Loucy (cell line): ENCODE data around the gene HERC5.

Source experiments
- H2AFZ ChIP-seq: fragments of 200-600 bp; sonication (generic); 2 replicates; pipeline ENCODE4 v1.6.0; 2016; ENCODE audit warnings: antibody characterized with exemption, mild to moderate bottlenecking, low read length, moderate library complexity
- H3F3A ChIP-seq: fragments of 200-600 bp; 2 replicates; pipeline ENCODE4 v1.6.0; 2016; ENCODE audit warnings: antibody characterized with exemption, low read depth, mild to moderate bottlenecking
- H3K27me3 ChIP-seq: fragments of 200-600 bp; sonication (generic); 2 replicates; pipeline ENCODE4 v1.6.1; 2014; ENCODE audit warnings: low read length, mild to moderate bottlenecking; ENCODE audit not compliant: insufficient read depth, poor library complexity, severe bottlenecking
- H3K36me3 ChIP-seq: fragments of 200-600 bp; sonication (generic); 2 replicates; pipeline ENCODE4 v1.6.1; 2016; ENCODE audit warnings: low read length; ENCODE audit not compliant: insufficient read depth
- H3K4me1 ChIP-seq: fragments of 200-600 bp; sonication (generic); 2 replicates; pipeline ENCODE4 v1.5.1; 2014; ENCODE audit warnings: low read length, mild to moderate bottlenecking; ENCODE audit not compliant: insufficient read depth, poor library complexity, severe bottlenecking
- H3K4me2 ChIP-seq: fragments of 200-600 bp; sonication (generic); 2 replicates; pipeline ENCODE4 v1.6.0; 2014; ENCODE audit warnings: antibody characterized with exemption, low read length, low read depth, mild to moderate bottlenecking; ENCODE audit not compliant: poor library complexity, severe bottlenecking
- H3K4me3 ChIP-seq: fragments of 200-600 bp; sonication (generic); 2 replicates; pipeline ENCODE4 v1.5.1; 2014; ENCODE audit warnings: low read length, mild to moderate bottlenecking, mixed read lengths; ENCODE audit not compliant: poor library complexity, severe bottlenecking
- H3K79me2 ChIP-seq: fragments of 200-600 bp; sonication (generic); 2 replicates; pipeline ENCODE4 v1.6.1; 2014; ENCODE audit warnings: low read length; ENCODE audit not compliant: insufficient read depth
- H3K9ac ChIP-seq: fragments of 200-600 bp; sonication (generic); 2 replicates; pipeline ENCODE4 v1.6.0; 2014; ENCODE audit warnings: mild to moderate bottlenecking, low read depth, low read length, moderate library complexity; ENCODE audit not compliant: poor library complexity, severe bottlenecking
- H3K9me2 ChIP-seq: fragments of 200-600 bp; sonication (generic); replicated peaks from 2 replicates; pipeline ENCODE4 v1.6.1; 2016; ENCODE audit warnings: low read depth, low read length, mixed read lengths
- H3K9me3 ChIP-seq: fragments of 200-600 bp; sonication (generic); 2 replicates; pipeline ENCODE4 v1.6.1; 2014; ENCODE audit warnings: mild to moderate bottlenecking, antibody characterized with exemption, low read length, low read depth; ENCODE audit not compliant: insufficient read depth
- H4K20me1 ChIP-seq: fragments of 200-600 bp; sonication (generic); 2 replicates; pipeline ENCODE4 v1.6.0; 2014; ENCODE audit warnings: antibody characterized with exemption, low read length, mild to moderate bottlenecking; ENCODE audit not compliant: insufficient read depth, poor library complexity, severe bottlenecking
- CTCF ChIP-seq: fragments of 200-600 bp; sonication (generic); conservative IDR thresholded peaks from 2 replicates; pipeline ENCODE4 v1.5.1; 2014; ENCODE audit warnings: mild to moderate bottlenecking, antibody characterized with exemption, low read length
- EZH2phosphoT487 ChIP-seq: fragments of 200-600 bp; IDR thresholded peaks from 2 replicates; pipeline ENCODE4 v1.6.1; 2018; ENCODE audit warnings: antibody characterized with exemption, mild to moderate bottlenecking, moderate library complexity, borderline replicate concordance

Gene HERC5

GRCh38 chr4:88411491-88412096 is 45.3 kb upstream of the HERC5 start:
- no peaks in the 10 kb centered on the region for H3K9me3 ChIP-seq
- H3K4me3 ChIP-seq, result no peak overlapping the region
- H3K9me2 ChIP-seq, result no peaks in the 10 kb centered on the region
- no peaks in the 10 kb centered on the region for H3K79me2 ChIP-seq
- H3K27me3 ChIP-seq, result no peaks in the 10 kb centered on the region
- no peak overlapping the region for H3K9ac ChIP-seq
- H3F3A ChIP-seq, result no peaks in the 10 kb centered on the region
- H3K4me2 ChIP-seq, result no peak overlapping the region
- H3K36me3 ChIP-seq, result peaks cover 3% of the 10 kb centered on the region; the same call in 1 of the 2 replicates
- no peak for TF ChIP-seq EZH2phosphoT487
- TF ChIP-seq CTCF, result no peak
- H2AFZ ChIP-seq, result no peak overlapping the region
- H3K4me1 ChIP-seq, result no peaks in the 10 kb centered on the region
- no peaks in the 10 kb centered on the region for H4K20me1 ChIP-seq

DNA sequence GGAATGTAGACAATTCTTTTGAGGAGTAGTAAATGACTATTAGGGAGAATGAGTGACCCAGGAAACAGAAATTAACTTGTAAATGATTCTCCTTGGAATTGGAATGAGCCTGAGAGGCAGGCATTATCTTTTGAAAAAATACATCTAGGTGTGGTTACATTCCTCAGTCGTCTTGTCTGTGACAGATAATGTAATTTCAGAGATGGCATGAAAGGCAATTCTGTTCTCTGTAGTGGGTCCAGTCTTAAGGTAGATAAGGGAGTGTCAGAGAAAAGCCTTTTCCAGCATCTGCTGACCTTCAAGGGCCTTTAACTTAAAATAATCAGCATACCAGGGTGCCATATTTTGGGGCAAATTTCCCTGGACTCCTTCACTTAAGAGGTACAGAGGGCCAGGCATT is 43.1 kb upstream of the HERC5 start:
- H3F3A ChIP-seq, result no peaks in the 10 kb centered on the region
- H3K9me3 ChIP-seq, result no peaks in the 10 kb centered on the region
- H4K20me1 ChIP-seq, result no peaks in the 10 kb centered on the region
- no peak for TF ChIP-seq CTCF
- TF ChIP-seq EZH2phosphoT487, result no peak
- H3K79me2 ChIP-seq, result no peaks in the 10 kb centered on the region
- H3K4me3 ChIP-seq, result no peak overlapping the region
- H3K9ac ChIP-seq, result no peak overlapping the region
- H3K4me2 ChIP-seq, result no peak overlapping the region
- peaks cover 3% of the 10 kb centered on the region; the same call in 1 of the 2 replicates for H3K36me3 ChIP-seq
- H3K9me2 ChIP-seq, result no peaks in the 10 kb centered on the region
- no peaks in the 10 kb centered on the region for H3K4me1 ChIP-seq
- H2AFZ ChIP-seq, result no peak overlapping the region
- no peaks in the 10 kb centered on the region for H3K27me3 ChIP-seq

- Histone ChIP-seq H3F3A (no peaks in the 10 kb centered on the region), H4K20me1 (no peaks in the 10 kb centered on the region), H3K9me3 (no peaks in the 10 kb centered on the region), H3K9ac (no peak overlapping the region), H3K4me3 (no peak overlapping the region), H3K36me3 (peaks cover 3% of the 10 kb centered on the region; the same call in 1 of the 2 replicates), H3K4me2 (no peak overlapping the region), H3K79me2 (no peaks in the 10 kb centered on the region), H3K27me3 (no peaks in the 10 kb centered on the region), H3K9me2 (no peaks in the 10 kb centered on the region), H3K4me1 (no peaks in the 10 kb centered on the region), H2AFZ (no peak overlapping the region)
- TF ChIP-seq EZH2phosphoT487 (no peak), CTCF (no peak)
Observed at GRCh38 chr4:88414755-88415154, 42.2 kb upstream of the HERC5 start.
